Liver (tissue), 9 donors: ENCODE results near the gene TRIO. TPM values are rescaled to one million over a fixed set of nuclear protein-coding genes. Genes with fewer than 3 reads are reported as not detected.
"Not testable (repeated sequence)": the region's sequence is repeated elsewhere in the genome, so short reads cannot be mapped to it uniquely, and the experiment has no call there.

ENCODE experiments used
- DNase-seq: peaks from one replicate; pipeline ENCODE4 v3.0.0-alpha.2; 2017; ENCODE audit warnings: low spot score
- H3K27ac ChIP-seq, 2 donors: one replicate each; pipeline ENCODE4 v1.7.0; 2013; ENCODE audit warnings: inconsistent platforms in 2 of 2, low read length in 2 of 2, control low read depth in 1 of 2, low read depth in 1 of 2, mild to moderate bottlenecking in 1 of 2
- H3K27me3 ChIP-seq, 4 donors: one replicate each; pipeline versions ENCODE4 v1.6.1 to v1.7.0; 2013; ENCODE audit warnings: low read length in 3 of 4, inconsistent platforms in 1 of 4, mild to moderate bottlenecking in 1 of 4, moderate library complexity in 1 of 4; ENCODE audit not compliant: control insufficient read depth in 4 of 4, insufficient read depth in 4 of 4
- H3K36me3 ChIP-seq, 4 donors: one replicate each; pipeline versions ENCODE4 v1.6.1 to v1.7.0; 2013; ENCODE audit warnings: low read length in 3 of 4, mild to moderate bottlenecking in 3 of 4, low read depth in 1 of 4, moderate library complexity in 1 of 4; ENCODE audit not compliant: control insufficient read depth in 4 of 4, insufficient read depth in 3 of 4
- H3K4me1 ChIP-seq, 4 donors: one replicate each; pipeline versions ENCODE4 v1.6.1 to v1.7.0; 2013; ENCODE audit warnings: low read length in 3 of 4, mild to moderate bottlenecking in 3 of 4, moderate library complexity in 1 of 4; ENCODE audit not compliant: control insufficient read depth in 4 of 4, insufficient read depth in 4 of 4
- H3K4me3 ChIP-seq, 3 donors: one replicate each; pipeline versions ENCODE4 v1.6.1 to v1.7.0; 2013; ENCODE audit warnings: low read length in 3 of 3, control low read depth in 1 of 3, low read depth in 1 of 3, mild to moderate bottlenecking in 1 of 3
- H3K9ac ChIP-seq, 2 donors: one replicate each; pipeline ENCODE4 v1.7.0; 2013; ENCODE audit warnings: low read length in 2 of 2, mild to moderate bottlenecking in 2 of 2, moderate library complexity in 2 of 2, control low read depth in 1 of 2, low read depth in 1 of 2
- H3K9me3 ChIP-seq, 4 donors: one replicate each; pipeline versions ENCODE4 v1.6.1 to v1.7.0; 2013; ENCODE audit warnings: low read length in 3 of 4; ENCODE audit not compliant: control insufficient read depth in 4 of 4
- ATF3 ChIP-seq: IDR thresholded peaks from 2 replicates; pipeline ENCODE4 v1.6.1; 2016; ENCODE audit warnings: antibody characterized with exemption
- EGR1 ChIP-seq, 2 donors: IDR thresholded peaks; 2 replicates each; pipeline ENCODE4 v1.6.1; 2016 to 2018; ENCODE audit warnings: antibody characterized with exemption in 2 of 2, low read depth in 2 of 2
- HNF4A ChIP-seq, 2 donors: conservative IDR thresholded peaks; 2 replicates each; pipeline ENCODE4 v1.6.1; 2016; ENCODE audit warnings: antibody characterized with exemption in 2 of 2, mild to moderate bottlenecking in 2 of 2
- RXRA ChIP-seq, 2 donors: IDR thresholded peaks; 2 replicates each; pipeline ENCODE4 v1.6.1; 2017 to 2018; ENCODE audit warnings: antibody characterized with exemption in 2 of 2, mild to moderate bottlenecking in 1 of 2
- YY1 ChIP-seq: IDR thresholded peaks from 2 replicates; pipeline ENCODE4 v1.6.1; 2016; ENCODE audit warnings: antibody characterized with exemption, mild to moderate bottlenecking
- WGBS: extraction: QIAGEN DNeasy Blood & Tissue Kit; methylation state at CpG from one replicate; pipeline ENCODE4 v1.1.7; 2013; 5-methylcytosine and 5-hydroxymethylcytosine counted together
- polyA plus RNA-seq, 2 donors: library from polyadenylated mRNA; stranded (reverse) in 1 of 2; unstranded in 1 of 2; fragments of 200-250 nt in 1 of 2; fragments of >200 nt in 1 of 2; fragmentation: Nextera tagmentation in 1 of 2; extraction: Ambion mirVana in 1 of 2; gene quantifications; one replicate each; pipeline versions ENCODE4 v1.2.1 to v1.2.3, GENCODE V29; 2013 to 2015
- total RNA-seq, 2 donors: library from RNA; depleted of rRNA; stranded (reverse); fragments of >200 nt; gene quantifications; one replicate each; pipeline ENCODE4 v1.2.3, GENCODE V29; 2014
- TF ChIP-seq, protein P1 (sequence below): IDR thresholded peaks from 2 replicates; pipeline ENCODE4 v1.6.1; 2016; ENCODE audit warnings: antibody characterized with exemption, mild to moderate bottlenecking
- TF ChIP-seq, protein P2 (sequence below): IDR thresholded peaks from 2 replicates; pipeline ENCODE4 v1.6.1; 2016; ENCODE audit warnings: antibody characterized with exemption
- TF ChIP-seq, protein P3 (sequence below): IDR thresholded peaks from 2 replicates; pipeline ENCODE4 v1.6.1; 2016; ENCODE audit warnings: antibody characterized with exemption
- donor health status: healthy.
- donor health status: healthy.
- donor health status: healthy.
- donor health status: healthy.
- donor health status: healthy.

Gene TRIO
- total and polyA plus RNA-seq, 4 donors: 8.5 to 86.2 (median 16.0) TPM

- 72% methylated on average over 11 of the region's 11 CpGs for WGBS
- Histone ChIP-seq H3K27me3 (no peaks in the 10 kb centered on the region), H3K4me1 (peaks cover 12 to 45% (median 30%) of the 10 kb centered on the region in 4 donors), H3K9me3 (no peaks in the 10 kb centered on the region), H3K9ac (no peak overlapping the region), H3K27ac (peak overlapping the region; percentile 35 to 36), H3K4me3 (no peak overlapping the region), H3K36me3 (no peaks in the 10 kb centered on the region)
- TF ChIP-seq, protein P1, sequence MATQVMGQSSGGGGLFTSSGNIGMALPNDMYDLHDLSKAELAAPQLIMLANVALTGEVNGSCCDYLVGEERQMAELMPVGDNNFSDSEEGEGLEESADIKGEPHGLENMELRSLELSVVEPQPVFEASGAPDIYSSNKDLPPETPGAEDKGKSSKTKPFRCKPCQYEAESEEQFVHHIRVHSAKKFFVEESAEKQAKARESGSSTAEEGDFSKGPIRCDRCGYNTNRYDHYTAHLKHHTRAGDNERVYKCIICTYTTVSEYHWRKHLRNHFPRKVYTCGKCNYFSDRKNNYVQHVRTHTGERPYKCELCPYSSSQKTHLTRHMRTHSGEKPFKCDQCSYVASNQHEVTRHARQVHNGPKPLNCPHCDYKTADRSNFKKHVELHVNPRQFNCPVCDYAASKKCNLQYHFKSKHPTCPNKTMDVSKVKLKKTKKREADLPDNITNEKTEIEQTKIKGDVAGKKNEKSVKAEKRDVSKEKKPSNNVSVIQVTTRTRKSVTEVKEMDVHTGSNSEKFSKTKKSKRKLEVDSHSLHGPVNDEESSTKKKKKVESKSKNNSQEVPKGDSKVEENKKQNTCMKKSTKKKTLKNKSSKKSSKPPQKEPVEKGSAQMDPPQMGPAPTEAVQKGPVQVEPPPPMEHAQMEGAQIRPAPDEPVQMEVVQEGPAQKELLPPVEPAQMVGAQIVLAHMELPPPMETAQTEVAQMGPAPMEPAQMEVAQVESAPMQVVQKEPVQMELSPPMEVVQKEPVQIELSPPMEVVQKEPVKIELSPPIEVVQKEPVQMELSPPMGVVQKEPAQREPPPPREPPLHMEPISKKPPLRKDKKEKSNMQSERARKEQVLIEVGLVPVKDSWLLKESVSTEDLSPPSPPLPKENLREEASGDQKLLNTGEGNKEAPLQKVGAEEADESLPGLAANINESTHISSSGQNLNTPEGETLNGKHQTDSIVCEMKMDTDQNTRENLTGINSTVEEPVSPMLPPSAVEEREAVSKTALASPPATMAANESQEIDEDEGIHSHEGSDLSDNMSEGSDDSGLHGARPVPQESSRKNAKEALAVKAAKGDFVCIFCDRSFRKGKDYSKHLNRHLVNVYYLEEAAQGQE: no peak
- TF ChIP-seq, protein P2, sequence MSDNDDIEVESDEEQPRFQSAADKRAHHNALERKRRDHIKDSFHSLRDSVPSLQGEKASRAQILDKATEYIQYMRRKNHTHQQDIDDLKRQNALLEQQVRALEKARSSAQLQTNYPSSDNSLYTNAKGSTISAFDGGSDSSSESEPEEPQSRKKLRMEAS: no peak
- TF ChIP-seq, protein P3, sequence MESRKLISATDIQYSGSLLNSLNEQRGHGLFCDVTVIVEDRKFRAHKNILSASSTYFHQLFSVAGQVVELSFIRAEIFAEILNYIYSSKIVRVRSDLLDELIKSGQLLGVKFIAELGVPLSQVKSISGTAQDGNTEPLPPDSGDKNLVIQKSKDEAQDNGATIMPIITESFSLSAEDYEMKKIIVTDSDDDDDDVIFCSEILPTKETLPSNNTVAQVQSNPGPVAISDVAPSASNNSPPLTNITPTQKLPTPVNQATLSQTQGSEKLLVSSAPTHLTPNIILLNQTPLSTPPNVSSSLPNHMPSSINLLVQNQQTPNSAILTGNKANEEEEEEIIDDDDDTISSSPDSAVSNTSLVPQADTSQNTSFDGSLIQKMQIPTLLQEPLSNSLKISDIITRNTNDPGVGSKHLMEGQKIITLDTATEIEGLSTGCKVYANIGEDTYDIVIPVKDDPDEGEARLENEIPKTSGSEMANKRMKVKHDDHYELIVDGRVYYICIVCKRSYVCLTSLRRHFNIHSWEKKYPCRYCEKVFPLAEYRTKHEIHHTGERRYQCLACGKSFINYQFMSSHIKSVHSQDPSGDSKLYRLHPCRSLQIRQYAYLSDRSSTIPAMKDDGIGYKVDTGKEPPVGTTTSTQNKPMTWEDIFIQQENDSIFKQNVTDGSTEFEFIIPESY: no peak
- no peak for TF ChIP-seq ATF3
- no peak for TF ChIP-seq YY1
- no peak for TF ChIP-seq EGR1 (IDR thresholded peaks at IDR 0.05; ENCODE audit: low read depth in 2 of 2)
- DNase-seq: no peak
Measured at GRCh38 chr5:14206028-14206725, 63.0 kb downstream of the TRIO start.

- not testable (repeated sequence) for H3K27me3 ChIP-seq, H3K36me3 ChIP-seq, H3K4me3 ChIP-seq, H3K9me3 ChIP-seq, H3K9ac ChIP-seq, DNase-seq
- TF ChIP-seq RXRA (IDR thresholded peaks at IDR 0.05) (peak; percentile 44 to 59), HNF4A (conservative IDR thresholded peaks at IDR 0.05) (peak; percentile 63 to 67)
- Histone ChIP-seq H3K4me1 (peaks cover 19 to 46% (median 33%) of the 10 kb centered on the region in 4 donors), H3K27ac (peak overlapping the region; percentile 77 to 92)
- 24% methylated on average over 3 of the region's 3 CpGs for WGBS
Measured at GRCh38 chr5:14207428-14207827, 64.3 kb downstream of the TRIO start.
